Skeletal muscle satellite cell (primary cell): ENCODE data around the gene USP53.
"Not testable (repeated sequence)": the region's sequence is repeated elsewhere in the genome, so short reads cannot be mapped to it uniquely, and the experiment has no call there.

ENCODE experiments used
- H3K27me3 ChIP-seq: 2 replicates; pipeline ENCODE4 v1.7.0; 2013; ENCODE audit warnings: low read length; ENCODE audit not compliant: control insufficient read depth, insufficient read depth
- H3K36me3 ChIP-seq: 2 replicates; pipeline ENCODE4 v1.7.0; 2013; ENCODE audit warnings: mild to moderate bottlenecking, control low read depth, low read length; ENCODE audit not compliant: insufficient read depth
- H3K4me1 ChIP-seq: 2 replicates; pipeline ENCODE4 v1.7.0; 2013; ENCODE audit warnings: low read length; ENCODE audit not compliant: control insufficient read depth, insufficient read depth
- H3K4me2 ChIP-seq: 2 replicates; pipeline ENCODE4 v1.7.0; 2013; ENCODE audit warnings: mild to moderate bottlenecking, low read length
- H3K4me3 ChIP-seq: 2 replicates; pipeline ENCODE4 v1.7.0; 2013; ENCODE audit warnings: low read length
- H3K9ac ChIP-seq: 2 replicates; pipeline ENCODE4 v1.7.0; 2013; ENCODE audit warnings: mild to moderate bottlenecking, low read depth, low read length, moderate library complexity
- H3K9me3 ChIP-seq: replicated peaks from 2 replicates; pipeline ENCODE4 v1.7.0; 2013; ENCODE audit warnings: mild to moderate bottlenecking, control low read depth, low read length

USP53 gene

DNA sequence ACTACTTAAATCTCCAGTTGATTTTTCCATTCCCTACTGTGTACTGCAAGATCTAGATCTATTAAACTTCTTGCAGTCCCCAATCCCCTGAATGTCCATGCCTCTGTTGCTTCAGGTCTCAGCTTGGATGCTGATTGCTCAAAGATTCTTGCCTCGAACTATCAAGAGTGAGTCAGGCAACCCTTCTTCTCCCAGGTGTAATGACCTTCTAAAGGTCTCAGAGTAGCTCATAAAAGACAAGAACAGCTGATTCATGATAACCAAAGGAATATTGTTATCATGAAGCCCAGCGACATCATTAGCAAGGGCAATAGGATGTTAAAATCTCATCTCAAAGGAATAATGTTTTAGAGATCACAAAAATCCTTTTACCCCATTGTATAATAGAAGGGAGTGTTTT lies 116.2 kb downstream of the USP53 start:
- H3K36me3 ChIP-seq, result no peaks in the 10 kb centered on the region
- no peak overlapping the region for H3K4me2 ChIP-seq
- H3K9ac ChIP-seq, result no peak overlapping the region
- no peaks in the 10 kb centered on the region for H3K4me1 ChIP-seq
- no peak overlapping the region for H3K4me3 ChIP-seq
- peaks cover 5% of the 10 kb centered on the region for H3K27me3 ChIP-seq
- H3K9me3 ChIP-seq, result no peaks in the 10 kb centered on the region

DNA sequence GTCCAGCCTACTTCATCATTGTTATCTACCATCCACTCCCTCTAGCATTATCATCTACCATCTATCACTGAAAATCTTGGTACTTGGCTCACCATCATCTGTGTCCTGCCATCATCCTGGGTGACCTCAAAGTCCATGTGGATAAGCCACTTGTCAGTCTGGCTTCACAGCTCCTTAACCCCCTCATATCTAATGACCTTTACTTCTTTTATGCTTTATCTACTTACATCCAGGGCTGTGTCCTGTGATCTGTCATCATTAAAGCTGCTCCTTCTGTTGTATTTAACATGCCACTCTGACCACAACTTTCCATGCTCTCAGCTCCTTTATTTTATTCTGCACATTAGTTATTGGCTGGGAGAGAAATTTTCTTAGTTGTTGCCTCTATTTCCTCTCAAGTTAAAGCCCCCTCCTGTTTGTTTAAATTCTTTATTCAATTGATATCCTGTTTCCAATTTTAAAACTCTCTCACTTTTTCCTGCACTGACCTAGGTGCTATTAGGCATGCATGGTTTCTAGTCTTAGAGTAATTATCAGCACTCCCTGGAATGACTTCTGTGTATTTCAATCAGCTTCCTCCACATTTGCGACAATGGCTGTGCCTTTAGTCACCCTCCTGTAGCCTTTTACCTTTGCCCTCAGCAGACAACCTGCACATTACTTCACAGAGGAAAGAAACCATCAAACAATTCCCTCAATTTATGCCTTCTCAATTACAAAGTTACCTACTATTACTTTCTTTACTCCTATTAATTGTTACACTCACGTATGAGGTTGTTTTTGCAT lies 117.5 kb downstream of the USP53 start:
- no peaks in the 10 kb centered on the region for H3K9me3 ChIP-seq
- no peak overlapping the region for H3K4me3 ChIP-seq
- no peaks in the 10 kb centered on the region for H3K36me3 ChIP-seq
- H3K4me2 ChIP-seq, result no peak overlapping the region
- H3K4me1 ChIP-seq, result no peaks in the 10 kb centered on the region
- H3K9ac ChIP-seq, result no peak overlapping the region
- H3K27me3 ChIP-seq, result peaks cover 5% of the 10 kb centered on the region

DNA sequence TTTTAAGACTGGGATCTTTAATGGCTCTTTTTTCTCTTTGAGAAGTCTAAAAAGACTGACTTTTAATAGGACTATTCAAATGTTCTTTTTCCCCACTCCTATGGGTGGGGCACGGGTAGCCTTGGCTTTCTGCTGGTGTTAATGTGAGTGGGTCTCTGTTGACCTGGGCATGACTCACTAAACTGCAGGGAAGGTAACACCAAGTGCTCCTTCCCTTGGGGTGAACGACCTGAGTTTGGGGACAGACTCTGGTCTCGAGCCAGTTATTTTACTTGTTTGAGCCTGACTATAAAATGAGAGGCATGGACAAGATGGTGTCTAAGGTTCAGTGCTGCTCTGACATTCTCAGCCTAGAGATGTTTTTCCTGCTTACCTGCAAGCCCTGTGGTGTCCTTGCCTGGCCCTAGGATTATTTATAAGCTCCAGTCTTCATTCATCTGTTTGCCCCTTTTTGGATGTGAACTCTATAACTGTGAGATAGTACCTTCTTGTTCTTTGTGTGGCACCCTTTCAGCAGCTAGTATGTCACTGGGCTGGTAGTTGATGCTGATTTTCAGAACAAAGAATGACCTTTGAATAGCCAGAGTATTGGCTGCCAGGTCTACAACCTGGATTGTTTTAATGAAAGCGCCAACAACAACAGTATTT lies 123.9 kb downstream of the USP53 start:
- H3K36me3 ChIP-seq, H3K4me3 ChIP-seq, H3K9ac ChIP-seq, H3K4me2 ChIP-seq, H3K9me3 ChIP-seq, H3K27me3 ChIP-seq, H3K4me1 ChIP-seq: not testable (repeated sequence)

DNA sequence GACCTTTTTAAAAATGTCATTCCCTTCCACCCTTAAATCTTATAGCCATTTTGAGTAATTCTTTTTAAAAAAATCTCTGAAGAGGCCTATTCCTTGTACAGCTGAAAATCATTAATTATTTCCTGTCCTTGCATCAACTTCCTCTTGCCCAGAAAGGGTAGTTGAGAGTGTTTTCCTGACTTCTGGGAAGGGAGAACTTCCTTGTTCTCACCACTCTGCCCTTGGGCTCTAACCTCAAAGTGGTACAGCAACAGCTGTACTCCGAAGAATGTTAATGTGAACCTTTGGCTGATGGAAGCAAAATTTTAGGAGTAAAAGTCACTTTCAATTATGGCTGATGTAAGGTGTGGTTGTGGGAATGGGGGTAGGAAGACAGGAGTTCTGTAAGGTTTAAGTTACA lies 124.5 kb downstream of the USP53 start:
- Histone ChIP-seq H3K9ac (no peak overlapping the region), H3K36me3 (no peaks in the 10 kb centered on the region), H3K4me1 (no peaks in the 10 kb centered on the region), H3K27me3 (no peaks in the 10 kb centered on the region), H3K9me3 (no peaks in the 10 kb centered on the region), H3K4me3 (no peak overlapping the region), H3K4me2 (no peak overlapping the region)

DNA sequence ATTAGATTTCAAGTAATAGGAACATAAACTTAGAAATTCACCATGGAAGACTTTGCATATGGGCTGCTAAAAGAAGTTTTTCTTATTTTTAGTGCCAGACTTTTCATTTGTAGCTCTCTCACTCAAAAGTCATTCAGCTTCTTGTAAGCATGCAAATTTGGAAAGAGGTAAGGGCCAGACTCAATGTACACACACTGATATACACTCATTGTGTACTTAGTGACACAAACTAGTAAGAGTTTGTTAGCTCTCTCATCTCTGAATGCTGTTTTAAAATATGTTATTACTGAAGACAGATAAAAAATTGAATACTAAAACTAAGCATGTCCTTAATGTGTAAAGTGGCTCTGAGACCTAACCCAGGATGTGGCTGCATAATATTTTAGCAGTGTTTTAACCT lies 127.4 kb downstream of the USP53 start:
- not testable (repeated sequence) for H3K27me3 ChIP-seq, H3K36me3 ChIP-seq, H3K9me3 ChIP-seq, H3K4me1 ChIP-seq, H3K4me3 ChIP-seq, H3K4me2 ChIP-seq, H3K9ac ChIP-seq

DNA sequence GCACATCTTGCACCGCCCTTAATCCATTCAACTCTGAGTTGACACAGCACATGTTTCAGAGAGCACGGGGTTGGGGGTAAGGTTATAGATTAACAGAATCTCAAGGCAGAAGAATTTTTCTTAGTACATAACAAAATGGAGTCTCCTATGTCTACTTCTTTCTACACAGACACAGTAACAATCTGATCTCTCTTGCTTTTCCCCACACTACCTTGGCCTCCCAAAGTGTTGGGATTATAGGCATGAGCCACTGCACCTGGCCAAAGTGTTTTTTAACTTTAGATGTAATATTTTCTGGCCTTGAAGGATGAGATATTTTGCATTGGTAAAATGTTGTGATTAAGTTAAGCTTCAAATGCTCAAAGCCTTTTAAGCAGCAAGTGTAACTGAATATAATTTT lies 130.8 kb downstream of the USP53 start:
- not testable (repeated sequence) for H3K4me2 ChIP-seq, H3K4me1 ChIP-seq, H3K36me3 ChIP-seq, H3K9ac ChIP-seq, H3K9me3 ChIP-seq, H3K4me3 ChIP-seq, H3K27me3 ChIP-seq
